OCI-M1 (cell line): ENCODE data around the gene SCGN.

Experiments
- DNase-seq: peaks from one replicate; lab custom pipeline; 2025; lab: John Stamatoyannopoulos, UW

SCGN gene, protein sequence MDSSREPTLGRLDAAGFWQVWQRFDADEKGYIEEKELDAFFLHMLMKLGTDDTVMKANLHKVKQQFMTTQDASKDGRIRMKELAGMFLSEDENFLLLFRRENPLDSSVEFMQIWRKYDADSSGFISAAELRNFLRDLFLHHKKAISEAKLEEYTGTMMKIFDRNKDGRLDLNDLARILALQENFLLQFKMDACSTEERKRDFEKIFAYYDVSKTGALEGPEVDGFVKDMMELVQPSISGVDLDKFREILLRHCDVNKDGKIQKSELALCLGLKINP

DNA sequence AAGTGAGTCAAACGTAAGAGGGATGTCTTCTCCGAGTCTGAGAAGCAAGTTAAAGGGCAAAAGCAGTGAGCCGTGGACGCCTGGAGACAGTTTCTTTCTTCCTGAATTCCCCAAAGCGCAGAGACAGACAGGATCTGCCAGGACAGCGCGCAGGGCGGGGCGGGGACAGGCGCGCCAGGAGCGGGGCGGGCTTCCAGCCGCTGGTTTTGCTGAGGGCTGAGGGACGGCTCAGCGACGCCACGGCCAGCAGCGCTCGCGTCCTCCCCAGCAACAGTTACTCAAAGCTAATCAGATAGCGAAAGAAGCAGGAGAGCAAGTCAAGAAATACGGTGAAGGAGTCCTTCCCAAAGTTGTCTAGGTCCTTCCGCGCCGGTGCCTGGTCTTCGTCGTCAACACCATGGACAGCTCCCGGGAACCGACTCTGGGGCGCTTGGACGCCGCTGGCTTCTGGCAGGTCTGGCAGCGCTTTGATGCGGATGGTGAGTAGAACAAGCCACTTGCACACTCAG, at the start of gene SCGN:
Gene SCGN, plus strand, starts transcription at position 209 of the 509 bp plus-strand sequence. Its CDS starts 189 bp downstream, at position 398.
- peak; percentile 56 for DNase-seq

DNA sequence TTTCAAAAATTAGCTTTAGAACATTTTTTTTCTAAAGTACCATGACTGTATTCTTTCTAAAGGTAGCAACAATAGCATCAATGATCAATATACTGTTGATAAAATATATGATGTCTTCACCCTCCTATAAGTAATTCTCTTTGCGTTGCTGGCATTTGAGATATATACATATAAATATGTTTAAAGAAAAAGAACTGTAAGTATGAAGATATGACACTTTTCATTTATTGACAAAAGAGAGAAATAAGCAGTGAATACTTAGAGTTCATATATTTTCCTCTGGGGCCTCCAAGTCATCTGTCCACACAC, 49.4 kb upstream of the SCGN start:
- no peak for DNase-seq

DNA sequence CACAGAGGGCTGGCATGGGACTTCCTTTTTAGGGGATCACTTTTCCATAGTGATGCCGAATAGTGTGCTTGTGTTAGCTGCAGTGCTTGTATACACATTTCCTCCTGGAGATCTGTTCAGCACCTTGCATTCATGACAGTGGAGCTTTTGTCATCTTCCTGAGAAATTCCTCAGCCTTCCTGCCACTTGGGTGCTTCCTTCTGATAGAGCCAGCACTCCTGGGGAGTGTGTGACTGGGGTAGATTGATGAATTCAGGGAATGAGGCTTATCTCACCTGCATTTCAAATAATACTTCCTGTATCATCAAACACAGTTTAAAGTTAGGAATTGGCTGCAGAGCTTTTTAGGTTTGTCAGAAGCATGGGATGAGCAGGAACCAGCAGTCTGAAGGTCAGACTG, 48.8 kb upstream of the SCGN start:
- DNase-seq, result no peak

DNA sequence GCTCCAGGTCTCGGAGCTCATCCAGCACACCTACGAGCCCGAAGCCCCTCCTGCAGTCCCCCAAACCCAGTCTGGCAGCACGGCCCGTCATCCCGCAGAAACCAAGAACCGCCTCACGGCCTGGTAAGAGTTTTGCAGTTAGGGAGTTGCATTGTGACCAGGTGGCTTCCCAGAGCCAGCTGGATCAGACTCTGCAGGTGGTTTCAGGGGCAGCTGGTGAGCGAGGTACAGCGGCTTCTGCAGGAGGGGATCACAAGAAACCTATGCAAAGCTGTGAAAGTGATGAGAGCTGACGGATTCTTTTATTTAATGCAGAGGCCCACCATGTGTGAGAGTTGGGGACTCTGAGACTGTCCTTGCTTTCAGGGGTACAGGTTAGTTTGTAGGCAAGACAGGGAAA, 45.9 kb upstream of the SCGN start:
- DNase-seq, result no peak

DNA sequence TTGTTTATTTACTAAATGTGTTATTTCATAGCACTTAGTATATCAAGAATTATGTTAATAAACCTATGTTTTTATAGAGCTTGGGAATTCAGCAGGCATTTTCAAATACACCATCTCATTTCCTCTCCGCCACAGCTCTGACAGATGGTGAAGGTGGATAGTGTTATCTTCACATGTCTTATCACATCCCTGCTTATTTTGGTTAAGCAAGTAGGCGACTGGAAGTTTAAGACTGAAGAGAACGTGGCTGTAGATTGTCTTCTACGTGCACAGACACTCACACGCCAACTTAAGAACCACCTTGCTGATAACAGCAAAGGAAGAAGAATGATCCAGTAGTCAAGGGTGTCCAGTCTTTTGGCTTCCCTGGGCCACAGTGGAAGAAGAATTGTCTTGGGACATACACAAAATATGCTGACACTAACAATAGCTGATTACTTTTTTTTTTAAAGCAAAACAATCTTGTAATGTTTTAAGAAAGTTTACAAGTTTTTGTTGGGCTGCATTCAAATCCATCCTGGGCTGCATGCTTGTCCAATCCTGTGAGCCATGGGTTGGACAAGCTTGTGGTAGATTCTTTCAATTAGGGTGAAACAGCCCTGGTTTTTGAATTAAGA, 43.3 kb upstream of the SCGN start:
- peak; percentile 92 for DNase-seq

DNA sequence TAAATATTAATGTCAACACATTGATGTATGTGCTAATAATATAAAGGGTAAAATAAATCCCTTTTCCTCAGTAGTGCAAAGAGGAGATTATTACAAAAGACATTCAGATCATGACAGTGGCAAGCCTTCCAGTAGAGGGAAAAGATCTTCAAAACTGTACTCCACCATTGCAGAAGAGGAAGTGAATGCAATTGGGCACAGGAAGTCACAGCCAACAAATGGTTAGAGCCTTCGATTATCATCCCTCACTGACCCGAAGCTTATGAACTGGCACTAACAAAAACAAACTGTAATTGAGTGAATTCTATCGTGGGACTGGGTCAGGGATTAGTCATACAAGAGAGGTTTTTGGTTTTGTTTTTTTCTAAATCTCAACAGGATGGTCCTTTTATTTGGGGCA, 39.3 kb upstream of the SCGN start:
- DNase-seq, result peak; percentile 81

DNA sequence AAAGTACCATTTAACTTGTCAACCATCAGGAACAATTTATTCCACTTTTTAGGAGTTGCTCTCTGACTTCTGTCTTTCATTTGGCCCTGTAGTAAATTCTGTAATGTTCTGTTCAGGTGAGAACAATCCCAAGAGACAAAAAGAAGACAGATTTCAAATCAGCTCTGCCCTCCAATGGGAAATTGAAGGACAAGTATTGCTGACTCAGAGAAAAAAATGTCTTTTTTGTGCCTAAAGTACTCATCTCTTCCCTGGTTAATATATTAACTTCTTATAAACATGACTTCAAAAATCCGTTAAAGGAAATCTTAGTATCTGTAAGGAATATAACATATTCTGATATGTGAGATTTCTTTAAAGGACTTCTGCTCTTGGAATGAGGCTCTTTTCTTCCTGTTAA, 38.6 kb upstream of the SCGN start:
- DNase-seq, result no peak

DNA sequence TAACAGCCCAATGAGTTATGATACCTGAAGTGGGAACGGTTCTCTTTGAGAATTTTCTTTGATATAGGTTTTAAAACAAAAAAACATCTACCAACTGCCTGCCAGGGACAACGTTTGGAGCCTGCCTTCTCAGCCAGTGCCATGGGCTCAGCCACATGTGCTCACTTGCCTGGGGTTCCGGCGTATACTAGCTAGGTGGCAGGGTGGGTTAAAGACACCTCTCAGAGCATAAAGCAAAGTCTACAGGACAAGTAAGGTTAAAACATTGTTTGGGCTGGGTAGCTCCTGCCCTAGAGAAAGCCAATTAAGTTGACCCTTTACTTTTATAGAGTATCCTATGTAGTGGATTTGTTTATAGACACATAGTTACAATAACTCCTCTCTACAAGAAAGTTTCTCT, 38.0 kb upstream of the SCGN start:
- DNase-seq, result no peak

DNA sequence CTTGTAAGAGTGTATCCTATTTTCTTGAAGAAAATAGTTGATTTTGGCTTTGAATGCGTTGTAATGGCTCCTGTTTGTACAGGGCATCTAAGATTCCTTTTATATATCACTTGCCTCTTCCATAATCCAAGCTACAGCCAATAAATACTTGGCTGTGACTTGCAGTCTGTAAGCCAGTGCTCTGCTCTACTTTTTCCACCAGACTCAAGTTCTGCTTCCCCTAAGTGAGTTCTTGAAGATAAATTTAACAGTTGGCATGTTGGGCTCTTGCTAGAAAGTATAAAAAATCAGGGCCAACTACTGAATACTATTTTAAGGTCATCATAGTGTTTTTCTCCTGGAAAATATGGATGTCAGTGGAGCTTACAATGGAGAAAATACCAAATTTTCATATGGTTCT, 36.5 kb upstream of the SCGN start:
- DNase-seq, result no peak

DNA sequence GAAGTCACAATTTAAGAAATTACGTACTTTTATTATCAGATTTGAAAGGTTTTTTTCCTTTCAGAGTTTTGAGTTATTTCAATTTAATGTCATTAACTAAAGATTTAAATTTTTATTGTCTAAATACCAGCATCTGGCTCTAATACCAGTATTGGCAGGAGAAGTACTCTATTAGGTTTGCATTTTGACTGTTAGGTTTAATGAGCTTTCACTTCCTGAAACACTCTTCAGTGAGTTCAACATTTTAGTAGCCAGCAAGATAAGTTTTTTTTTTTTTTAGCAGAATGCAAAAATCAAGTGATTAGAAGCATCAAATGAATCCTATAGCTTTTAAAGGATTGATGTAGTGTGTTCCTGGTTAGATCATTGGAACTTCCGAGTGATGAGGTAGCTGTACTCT, 34.0 kb upstream of the SCGN start:
- peak; percentile 59 for DNase-seq

DNA sequence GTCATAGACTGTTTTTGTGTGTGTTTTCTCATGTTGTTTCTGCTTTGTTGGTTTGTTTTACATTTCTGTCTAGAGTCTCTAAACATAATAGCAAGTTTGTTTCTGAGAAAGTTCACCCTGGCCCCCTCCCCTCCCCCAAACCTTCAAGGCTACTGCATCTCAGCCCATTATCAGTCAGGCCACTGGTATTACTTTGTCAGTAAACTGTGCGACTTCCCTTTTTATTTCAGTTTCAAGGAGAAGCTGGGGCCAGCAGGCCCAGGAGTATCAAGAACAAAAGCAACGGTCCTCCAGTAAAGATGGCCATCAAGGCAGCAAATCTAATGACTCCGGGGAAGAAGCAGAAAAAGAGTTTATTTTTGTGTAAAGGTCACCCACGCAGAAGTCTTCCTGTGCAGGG, 32.8 kb upstream of the SCGN start:
- peak; percentile 95 for DNase-seq

DNA sequence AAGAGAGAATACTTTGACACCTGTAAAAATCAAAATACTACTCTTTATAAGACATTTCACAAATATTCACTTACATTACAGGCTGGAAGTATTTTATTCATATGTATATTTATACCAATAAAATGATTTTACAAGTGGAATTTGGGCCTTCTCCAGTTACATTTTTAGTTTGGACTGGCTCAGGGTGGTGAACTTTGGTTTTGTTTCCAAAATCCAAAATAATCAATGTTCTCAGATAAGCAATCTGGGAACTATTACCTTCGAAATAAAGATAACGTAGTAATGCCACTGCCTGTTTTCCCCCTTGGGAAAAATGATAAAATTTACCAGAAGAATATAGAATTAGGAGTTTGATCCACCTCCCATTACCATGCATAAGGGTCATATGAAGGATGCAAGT, 31.6 kb upstream of the SCGN start:
- DNase-seq, result no peak

DNA sequence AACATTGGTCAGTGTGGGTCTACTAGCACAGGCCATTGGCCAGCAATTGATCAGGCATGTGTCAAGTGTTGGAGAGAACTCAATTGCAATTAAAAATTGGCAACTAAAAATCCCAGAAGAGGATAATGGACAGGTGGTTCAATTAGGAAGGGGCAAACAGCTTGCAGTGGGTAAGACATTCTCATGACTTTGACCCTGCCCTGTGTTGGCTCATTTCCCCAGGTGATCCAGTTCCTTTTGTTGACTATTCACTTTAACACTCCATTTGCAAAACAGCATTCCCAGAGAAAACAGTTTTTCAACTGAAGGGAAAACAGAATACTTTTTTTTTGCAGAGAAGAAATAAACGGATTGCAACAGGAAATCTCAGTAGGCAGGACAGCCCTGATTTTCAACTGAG, 28.9 kb upstream of the SCGN start:
- DNase-seq, result no peak

DNA sequence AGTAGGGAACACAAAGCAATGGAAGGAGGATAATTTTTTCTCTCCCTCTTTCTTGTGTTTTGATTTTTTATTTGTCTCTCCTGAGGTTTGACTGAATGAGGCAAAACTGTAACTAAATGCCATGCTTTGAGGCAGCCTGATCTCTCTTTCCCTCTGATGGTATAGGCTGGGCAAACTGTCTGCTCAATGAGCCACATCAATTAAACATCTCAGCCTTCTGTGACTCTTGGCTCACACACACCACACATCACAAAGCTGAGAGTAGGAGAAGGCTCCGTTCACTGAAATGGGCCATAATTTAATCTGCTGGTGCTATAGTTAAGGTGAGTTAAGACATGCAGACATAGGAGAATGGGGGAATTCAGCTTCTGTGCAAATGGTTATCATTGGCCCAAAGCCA, 28.1 kb upstream of the SCGN start:
- no peak for DNase-seq

DNA sequence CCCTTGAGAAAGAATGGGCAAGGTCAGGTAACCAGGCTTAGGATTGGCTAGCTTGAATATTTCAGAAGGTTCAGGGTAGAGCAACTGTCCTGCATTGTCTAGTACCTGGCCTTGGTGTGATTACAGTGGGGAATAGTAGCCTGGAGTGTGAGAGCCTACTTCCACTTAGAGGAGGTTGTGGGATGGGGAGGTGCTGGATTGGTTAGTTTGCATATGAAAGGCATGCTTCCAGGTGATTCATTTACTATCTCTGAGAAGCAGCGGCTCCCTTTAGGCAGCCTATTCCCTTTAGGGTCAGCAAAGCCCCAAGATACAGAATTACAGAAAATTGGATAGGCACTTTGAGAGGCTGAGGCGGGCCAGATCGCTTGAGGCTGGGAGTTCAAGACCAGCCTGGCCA, 25.0 kb upstream of the SCGN start:
- DNase-seq, result no peak

DNA sequence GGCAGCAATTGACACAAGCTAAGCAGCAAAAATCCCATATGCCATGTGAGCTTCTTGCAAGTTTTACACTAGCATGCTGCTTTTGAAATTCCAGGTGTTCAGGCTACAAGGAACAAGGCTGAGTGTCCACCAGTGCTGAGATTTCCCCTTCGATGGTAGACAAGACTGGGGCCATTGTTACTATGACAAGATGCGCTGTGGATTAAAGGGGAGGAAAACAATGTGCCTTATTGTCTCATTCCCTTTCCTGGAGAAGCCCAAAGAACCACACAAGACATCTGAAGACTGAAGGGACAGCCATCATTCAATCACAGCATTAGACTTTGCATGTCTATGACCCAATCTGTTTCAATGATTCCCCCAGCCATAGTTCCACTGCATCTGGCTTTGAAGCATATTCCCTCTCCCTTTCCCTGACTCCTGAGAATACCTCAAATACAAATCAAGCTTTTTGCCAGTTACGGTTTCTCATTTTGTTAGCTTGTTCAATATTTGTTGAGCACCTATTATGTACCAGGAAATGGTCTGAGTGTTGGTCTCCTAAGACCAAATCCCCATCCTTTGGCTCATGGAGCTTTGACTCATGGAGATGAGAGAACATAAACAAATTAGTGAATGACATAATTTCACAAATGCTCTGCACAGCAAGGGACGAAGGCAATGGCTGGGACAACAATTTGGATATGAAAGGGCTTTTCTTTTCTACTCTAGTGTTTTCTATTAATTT, 23.4 kb upstream of the SCGN start:
- no peak for DNase-seq

DNA sequence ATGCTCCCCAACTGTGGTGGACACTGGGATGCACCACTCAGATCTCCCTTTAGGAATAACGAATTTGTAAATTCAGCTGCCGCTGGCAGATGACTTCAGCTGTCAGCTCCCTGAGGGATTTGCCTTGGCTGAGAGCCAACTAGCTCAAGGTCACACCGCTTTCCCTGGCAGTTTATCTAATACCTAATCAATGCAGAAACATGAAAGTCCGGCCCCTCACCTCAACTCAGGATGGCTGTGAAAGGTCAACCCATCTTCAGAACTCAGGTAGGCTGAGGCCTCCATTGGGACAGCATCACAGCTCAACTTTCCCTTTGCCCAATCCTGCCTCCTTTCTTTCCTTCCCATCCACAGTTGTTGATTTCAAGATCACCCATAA, 22.8 kb upstream of the SCGN start:
- no peak for DNase-seq

DNA sequence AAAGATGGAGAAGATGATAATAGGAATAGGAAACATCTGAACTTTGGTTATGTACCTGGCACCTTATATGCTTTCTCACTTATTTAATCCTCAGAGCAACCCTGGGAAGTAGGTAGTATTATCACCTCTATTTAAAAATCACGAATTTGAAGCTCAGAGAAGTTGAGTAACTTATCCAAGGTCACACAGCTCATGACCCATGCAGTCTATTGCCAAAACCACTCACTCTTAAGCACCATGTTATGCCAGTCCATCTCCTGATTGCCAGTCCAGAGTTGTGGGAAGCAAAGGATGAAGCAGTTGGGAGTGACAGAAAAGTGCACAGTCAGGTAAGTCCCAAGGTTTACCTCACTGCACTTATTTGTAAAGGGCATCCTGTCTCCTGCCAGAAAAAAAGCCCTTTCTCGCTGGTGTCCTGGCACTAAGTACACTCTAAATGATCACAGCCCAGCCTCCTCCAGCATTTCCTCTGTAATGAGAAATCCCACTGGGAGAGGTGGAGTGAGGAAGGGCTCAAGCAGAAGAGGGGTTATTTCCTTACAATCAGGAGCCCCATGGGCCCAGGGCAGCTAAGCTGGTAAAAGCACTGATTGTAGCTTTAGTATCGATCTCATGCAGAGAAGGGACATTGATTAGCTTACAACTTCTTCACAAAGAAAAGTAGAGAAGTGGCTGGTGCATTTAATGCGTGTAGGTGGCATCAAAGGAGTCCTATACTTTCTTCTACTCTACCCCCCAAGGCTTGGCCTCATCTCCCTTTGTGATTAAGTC, 21.3 kb upstream of the SCGN start:
- DNase-seq, result no peak

DNA sequence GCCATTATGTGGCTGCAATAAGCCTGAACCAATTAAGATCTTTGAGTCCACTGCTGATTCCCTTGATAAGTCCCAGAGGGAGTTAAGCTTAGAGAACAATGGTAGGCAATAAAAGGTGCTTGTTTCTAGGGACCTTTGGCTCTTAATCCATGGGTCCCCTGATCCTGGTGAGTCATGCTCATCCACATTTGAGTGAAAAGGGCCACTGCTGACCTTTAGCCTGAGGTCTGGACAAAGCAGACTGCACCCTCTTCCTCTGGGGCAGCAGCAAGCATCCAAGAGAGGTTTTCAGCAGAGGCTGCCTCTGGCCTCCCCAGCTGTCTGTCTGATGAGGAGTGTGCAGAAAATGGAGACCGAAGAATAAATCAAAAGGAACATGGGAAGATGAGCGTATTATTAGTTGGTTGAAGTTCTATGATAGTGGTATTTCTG, 16.1 kb upstream of the SCGN start:
- no peak for DNase-seq

DNA sequence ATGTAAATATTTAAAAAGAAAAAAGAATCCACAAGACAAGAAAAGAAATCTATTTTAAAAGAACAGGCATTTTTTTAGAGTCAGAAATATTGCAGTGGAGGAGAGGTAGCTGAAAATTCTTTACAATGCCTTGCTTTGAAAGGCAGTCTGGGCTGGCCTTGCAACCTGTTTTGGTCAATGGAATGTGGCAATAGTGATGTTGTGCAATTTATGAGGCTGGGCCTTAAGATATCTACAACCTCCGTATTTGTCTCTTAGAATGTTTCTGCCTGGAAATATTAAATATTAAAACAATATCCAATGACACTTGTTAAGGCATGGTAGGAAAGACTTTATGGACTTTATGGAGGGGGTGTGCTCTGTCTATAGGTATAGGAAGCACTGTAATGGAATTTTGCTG, 14.8 kb upstream of the SCGN start:
- peak; percentile 30 for DNase-seq

DNA sequence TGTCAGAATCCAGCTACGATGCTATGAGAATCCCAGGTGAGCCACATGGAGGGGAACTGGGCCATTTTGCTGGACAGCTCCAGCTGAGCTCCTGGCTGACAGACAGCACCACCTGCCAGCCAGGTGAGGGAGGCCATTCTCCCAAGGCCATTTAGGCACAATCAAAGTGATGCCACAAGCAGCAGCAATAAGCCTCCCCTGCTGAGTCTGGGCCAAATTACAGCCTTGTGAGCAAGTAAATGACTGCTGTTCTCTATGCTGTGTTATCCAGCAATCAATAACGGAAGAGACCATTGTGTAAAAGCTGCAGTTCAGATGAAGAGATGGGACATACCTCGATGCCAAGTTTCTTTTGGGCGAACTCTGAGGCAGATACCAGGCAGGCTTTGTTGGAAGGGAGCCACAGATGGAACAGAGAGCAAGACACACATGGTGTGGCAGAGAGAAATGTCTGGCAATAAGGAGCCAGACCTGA, 14.0 kb upstream of the SCGN start:
- DNase-seq, result no peak

DNA sequence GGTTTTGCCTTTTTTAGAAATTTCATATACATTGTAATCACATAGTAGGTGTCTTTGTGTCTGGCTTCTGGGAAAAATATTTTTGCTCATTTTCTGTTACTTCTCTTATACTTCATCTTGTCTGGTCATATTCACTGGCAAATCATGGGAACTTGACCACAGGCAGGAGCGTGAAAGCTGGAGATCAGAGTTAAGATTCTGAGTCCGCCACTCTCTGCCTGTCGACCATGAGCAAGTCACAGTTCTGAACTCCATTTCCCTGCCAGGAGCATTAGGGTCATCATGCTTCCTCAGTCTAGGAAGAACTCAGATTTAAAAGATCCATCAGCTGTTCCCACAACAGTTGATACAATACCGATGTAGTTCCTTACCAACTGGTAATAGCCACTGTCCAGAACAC, 12.4 kb upstream of the SCGN start:
- DNase-seq, result peak; percentile 50

DNA sequence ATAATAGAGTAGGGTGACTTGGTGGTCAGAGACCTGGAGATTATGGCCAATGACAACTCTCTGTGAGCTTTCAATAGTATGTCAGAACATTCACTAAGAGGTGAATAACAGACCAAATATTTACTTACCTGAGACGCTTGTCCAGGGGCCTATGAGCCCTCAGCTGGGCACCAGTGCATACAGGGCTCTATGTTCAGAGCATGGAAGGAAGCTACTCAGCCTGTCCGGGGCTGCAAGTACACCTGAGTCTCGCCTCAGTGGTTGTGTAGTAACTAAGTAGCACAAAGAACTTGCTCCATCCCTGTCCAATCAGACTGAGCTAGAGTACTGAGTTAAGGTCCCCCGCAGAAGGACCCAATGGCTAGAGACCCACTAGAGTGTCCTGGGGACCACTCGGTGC, 11.6 kb upstream of the SCGN start:
- no peak for DNase-seq
